ENCODE results near the gene NPHP3.

NPHP3 gene

DNA sequence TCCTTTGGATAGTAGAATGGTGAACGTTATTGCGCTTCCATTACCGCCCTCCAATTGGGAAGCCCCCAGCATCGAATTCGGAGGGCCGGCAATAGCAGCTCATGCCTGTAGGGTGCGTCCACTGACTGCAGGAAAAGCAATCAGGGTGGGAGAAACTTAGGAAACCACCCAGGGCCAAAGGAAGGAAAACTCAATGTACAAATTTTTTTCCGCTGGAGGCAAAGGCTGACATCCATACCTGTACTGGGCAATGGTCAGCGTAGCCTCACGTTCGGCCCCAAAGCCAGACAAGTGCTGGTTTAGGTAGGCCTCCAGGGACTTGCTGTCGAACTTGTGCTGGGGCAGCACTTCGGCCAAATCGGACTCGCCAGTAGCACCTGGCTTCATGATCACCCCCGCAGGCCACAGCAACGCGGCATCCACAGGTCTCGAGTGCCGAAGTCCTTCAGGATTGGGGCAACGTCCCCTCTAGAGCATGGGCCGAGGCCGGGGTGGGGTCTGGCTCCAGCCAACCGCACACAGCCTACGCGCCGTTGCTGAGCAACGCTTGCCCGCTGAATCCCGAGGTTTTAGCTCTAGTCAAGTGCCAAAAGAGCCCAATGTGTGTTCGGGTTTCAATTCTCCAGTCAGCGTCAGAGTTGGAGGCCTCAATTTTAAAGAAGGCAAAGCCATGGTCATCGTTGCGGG, 62.7 kb downstream of the NPHP3 start, which contains the start of gene ACAD11:
ACAD11 (minus strand) TSS at position 445 of the 687 bp plus-strand sequence; CDS start at position 387, 58 bp downstream.
- TF ChIP-seq, protein P1, sequence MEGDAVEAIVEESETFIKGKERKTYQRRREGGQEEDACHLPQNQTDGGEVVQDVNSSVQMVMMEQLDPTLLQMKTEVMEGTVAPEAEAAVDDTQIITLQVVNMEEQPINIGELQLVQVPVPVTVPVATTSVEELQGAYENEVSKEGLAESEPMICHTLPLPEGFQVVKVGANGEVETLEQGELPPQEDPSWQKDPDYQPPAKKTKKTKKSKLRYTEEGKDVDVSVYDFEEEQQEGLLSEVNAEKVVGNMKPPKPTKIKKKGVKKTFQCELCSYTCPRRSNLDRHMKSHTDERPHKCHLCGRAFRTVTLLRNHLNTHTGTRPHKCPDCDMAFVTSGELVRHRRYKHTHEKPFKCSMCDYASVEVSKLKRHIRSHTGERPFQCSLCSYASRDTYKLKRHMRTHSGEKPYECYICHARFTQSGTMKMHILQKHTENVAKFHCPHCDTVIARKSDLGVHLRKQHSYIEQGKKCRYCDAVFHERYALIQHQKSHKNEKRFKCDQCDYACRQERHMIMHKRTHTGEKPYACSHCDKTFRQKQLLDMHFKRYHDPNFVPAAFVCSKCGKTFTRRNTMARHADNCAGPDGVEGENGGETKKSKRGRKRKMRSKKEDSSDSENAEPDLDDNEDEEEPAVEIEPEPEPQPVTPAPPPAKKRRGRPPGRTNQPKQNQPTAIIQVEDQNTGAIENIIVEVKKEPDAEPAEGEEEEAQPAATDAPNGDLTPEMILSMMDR (IDR thresholded peaks at IDR 0.05; ENCODE audit: low read depth, low read length, missing control alignments) = peak; percentile 67
- peak; percentile 40 for DNase-seq (ENCODE audit: extremely low read depth, low read depth)
- H3K4me3 ChIP-seq (replicated peaks; ENCODE audit: low read depth, low read length) = peak within 1 kb of the TSS; percentile 82

DNA sequence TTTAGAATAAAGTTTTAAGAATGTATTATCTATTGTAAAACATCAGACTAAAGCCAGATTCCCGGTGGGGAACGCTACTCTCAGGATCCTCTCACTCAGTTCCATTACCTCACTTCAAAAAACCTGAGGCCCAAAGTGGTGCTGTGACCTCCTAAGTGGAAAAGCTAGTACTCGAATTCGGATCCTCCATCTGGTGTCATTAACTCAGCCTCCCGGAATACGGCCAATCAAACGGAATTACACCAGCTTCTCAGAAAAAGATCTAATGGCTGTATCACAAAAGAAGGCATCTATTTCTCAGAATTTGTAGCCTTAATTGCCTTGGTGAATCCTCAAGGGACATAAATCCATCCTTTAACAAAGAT, 63.2 kb downstream of the NPHP3 start:
- TF ChIP-seq, protein P1 (IDR thresholded peaks at IDR 0.05; ENCODE audit: low read depth, low read length, missing control alignments) = no peak
- H3K4me3 ChIP-seq (replicated peaks; ENCODE audit: low read depth, low read length) = peak overlapping the region; percentile 82
- DNase-seq (ENCODE audit: extremely low read depth, low read depth) = no peak

DNA sequence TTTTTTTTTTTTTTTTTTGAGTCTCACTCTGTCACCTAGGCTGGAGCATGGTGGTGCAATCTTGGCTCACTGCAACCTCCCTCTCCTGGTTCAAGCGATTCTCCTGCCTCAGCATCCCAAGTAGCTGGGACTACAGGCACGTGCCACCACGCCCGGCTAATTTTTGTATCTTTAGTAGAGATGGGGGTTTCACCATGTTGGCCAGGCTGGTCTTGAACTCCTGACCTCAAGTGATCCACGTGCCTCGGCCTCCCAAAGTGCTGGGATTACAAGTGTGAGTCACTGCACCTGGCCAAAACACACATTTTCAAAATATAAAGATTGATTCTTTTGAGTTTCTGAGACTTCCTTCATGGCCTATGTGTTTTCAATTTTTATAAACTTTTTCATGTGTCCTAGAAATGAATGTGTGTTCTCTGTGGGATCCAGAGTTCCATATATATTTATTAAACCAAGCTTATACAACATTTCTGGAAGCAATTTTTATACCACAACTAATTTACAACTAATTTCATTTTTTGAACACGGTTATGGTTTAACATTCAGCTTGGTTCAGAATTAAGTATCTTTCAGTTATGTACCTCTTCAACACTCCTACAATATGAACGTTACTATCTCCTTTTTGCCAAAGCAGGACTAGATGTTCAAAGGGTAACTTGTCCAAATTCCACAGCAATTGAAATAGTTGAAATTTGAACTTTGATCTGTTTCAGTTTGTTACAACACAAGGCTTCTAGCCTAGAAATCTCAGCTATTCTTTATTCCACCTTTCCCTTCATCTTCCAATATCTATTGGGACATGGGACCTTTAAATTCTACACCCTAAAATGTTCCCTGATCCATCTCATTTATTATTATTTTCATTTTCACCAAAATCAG, 64.1 kb downstream of the NPHP3 start:
- TF ChIP-seq, protein P1 (IDR thresholded peaks at IDR 0.05; ENCODE audit: low read depth, low read length, missing control alignments) = no peak
- peak overlapping the region; percentile 82 for H3K4me3 ChIP-seq (replicated peaks; ENCODE audit: low read depth, low read length)
- DNase-seq (ENCODE audit: extremely low read depth, low read depth) = no peak

DNA sequence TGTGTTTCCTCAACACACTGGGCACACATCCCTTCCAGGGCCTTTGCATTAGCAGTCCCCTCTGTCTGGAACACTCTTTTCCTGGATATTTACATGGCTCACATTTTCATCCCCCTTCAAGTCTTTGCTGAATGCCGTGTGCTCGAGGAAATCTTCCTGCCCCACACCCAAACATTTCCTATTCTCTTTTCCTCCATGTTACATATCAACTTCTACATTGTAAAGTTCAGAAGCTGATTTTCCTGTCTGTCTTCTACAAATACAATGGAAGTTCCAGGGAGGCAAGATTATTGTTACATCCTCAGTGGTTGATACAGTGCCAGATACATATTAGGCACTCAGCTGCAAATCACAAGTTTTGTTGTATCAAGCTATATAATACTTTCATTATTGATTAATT, 66.7 kb downstream of the NPHP3 start:
- no peak overlapping the region for H3K4me3 ChIP-seq (replicated peaks; ENCODE audit: low read depth, low read length)
- no peak for DNase-seq (ENCODE audit: extremely low read depth, low read depth)
- TF ChIP-seq, protein P1 (IDR thresholded peaks at IDR 0.05; ENCODE audit: low read depth, low read length, missing control alignments) = no peak

DNA sequence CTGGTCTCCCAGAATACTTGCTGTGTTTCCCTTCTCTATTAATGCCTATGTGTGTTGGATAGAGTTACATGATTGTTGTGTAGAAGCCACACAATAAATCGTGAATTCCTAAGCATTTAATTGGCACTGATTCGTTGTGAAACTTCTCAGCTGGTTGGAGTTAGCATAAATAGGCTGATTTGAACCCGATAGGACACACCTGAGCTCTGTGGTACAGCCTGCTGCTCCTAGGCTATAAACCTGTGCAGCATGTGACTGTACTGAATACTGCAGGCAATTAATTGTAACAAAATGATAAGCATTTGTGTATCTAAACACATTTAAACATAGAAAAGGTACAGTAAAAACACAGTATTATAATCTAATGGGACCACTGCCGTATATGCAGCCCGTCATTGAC, 67.5 kb downstream of the NPHP3 start:
- no peak for DNase-seq (ENCODE audit: extremely low read depth, low read depth)
- TF ChIP-seq, protein P1 (IDR thresholded peaks at IDR 0.05; ENCODE audit: low read depth, low read length, missing control alignments) = no peak
- no peak overlapping the region for H3K4me3 ChIP-seq (replicated peaks; ENCODE audit: low read depth, low read length)

DNA sequence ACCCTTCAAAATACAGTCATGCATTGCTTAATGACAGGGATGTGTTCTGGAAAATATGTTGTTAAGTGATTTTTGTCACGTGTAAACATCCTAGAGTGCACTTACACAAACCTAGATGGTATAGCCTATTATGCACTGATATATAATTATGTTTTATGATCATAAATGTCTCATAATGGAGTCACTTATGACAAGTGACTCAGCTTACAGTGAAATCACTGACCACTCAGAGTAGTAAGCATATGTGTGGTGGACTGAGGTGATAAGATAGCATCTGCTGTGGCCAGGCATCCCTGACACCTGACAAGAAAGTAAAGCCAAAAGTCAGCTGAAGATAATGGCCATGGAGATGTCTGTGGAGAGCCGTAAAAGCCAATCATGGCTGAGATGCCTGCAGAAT, 68.0 kb downstream of the NPHP3 start:
- TF ChIP-seq, protein P1 (IDR thresholded peaks at IDR 0.05; ENCODE audit: low read depth, low read length, missing control alignments) = no peak
- DNase-seq (ENCODE audit: extremely low read depth, low read depth) = no peak
- no peak overlapping the region for H3K4me3 ChIP-seq (replicated peaks; ENCODE audit: low read depth, low read length)
